ENCODE measurements around the gene RBMS1. TPM values are rescaled to one million over a fixed set of nuclear protein-coding genes. Genes with fewer than 3 reads are reported as not detected.

The RBMS1 gene
- total and polyA plus RNA-seq, 2 of the 4 experiments (the other 2 are of a cell fraction): 43.5 to 64.9 TPM

DNA sequence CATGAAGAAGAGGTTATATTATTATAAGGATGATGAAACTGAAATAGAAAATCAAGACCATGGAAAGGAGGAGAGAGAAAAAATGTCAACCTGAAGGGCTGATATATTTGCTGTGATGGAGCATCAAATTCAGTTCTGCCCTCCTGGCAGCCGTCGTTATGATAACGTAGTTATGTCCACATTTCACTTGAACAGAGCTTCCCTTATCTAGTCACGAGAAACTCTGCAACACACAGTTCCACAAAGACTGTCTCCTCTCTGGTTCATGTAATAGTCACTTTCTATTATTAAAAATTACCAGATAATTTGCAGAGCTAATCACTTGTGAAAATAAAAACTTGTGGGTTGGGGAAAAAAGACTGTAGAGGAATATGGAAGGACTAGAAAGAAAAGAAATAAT is 19.5 kb upstream of the RBMS1 start:
- DNase-seq: no peak
- H3K4me3 ChIP-seq (ENCODE audit: insufficient read depth, low read depth, low read length): no peak overlapping the region
- no peak overlapping the region for H2BK120ac ChIP-seq (ENCODE audit: low read depth, low read length)

More for the DNA sequence above, 19.5 kb upstream of the RBMS1 start:
- POLR2A ChIA-PET (ENCODE audit: unreplicated experiment): no interaction called here
- Histone ChIP-seq H3K4me1 (ENCODE audit: control insufficient read depth, insufficient read depth, low read length) (no peaks in the 10 kb centered on the region), H2AK9ac (replicated peaks; ENCODE audit: low read depth, low read length, poor library complexity) (no peak overlapping the region), H3K18ac (ENCODE audit: low read depth, low read length) (no peak overlapping the region), H3K27ac (ENCODE audit: insufficient read depth, low read length) (no peak overlapping the region), H4K20me1 (ENCODE audit: insufficient read depth, low read length) (no peaks in the 10 kb centered on the region), H3K23ac (ENCODE audit: low read depth, low read length) (no peak overlapping the region), H2BK5ac (ENCODE audit: low read depth, low read length, poor library complexity, severe bottlenecking) (no peak overlapping the region), H2AFZ (replicated peaks; ENCODE audit: low read length, poor library complexity) (no peak overlapping the region), H3K14ac (replicated peaks; ENCODE audit: low read depth, low read length) (no peak overlapping the region), H3K9me3 (ENCODE audit: control insufficient read depth, insufficient read depth, low read length) (no peaks in the 10 kb centered on the region), H4K8ac (ENCODE audit: low read depth in 2 of 2, low read length in 2 of 2) (no peak overlapping the region), H2BK20ac (ENCODE audit: low read depth, low read length) (no peak overlapping the region), H3K36me3 (ENCODE audit: control insufficient read depth, insufficient read depth, low read length) (no peaks in the 10 kb centered on the region), H3K27me3 (ENCODE audit: control insufficient read depth, insufficient read depth, low read length) (no peaks in the 10 kb centered on the region), H3K9ac (ENCODE audit: low read depth, low read length) (no peak overlapping the region), H2BK15ac (ENCODE audit: low read depth, low read length) (no peak overlapping the region), H4K5ac (ENCODE audit: low read depth, low read length) (no peak overlapping the region), H3K56ac (ENCODE audit: extremely low read depth, insufficient read depth, low read length) (no peak overlapping the region), H2AK5ac (ENCODE audit: low read depth, low read length) (no peak overlapping the region), H4K91ac (ENCODE audit: insufficient read depth, low read depth, low read length) (no peak overlapping the region), H3K9me1 (ENCODE audit: insufficient read depth, low read length) (no peaks in the 10 kb centered on the region; the same call in 1 of the 2 replicates), H3K79me1 (ENCODE audit: low read depth in 1 of 2, low read length in 2 of 2) (no peaks in the 10 kb centered on the region), H3K4ac (ENCODE audit: low read depth, low read length) (no peak overlapping the region), H3K4me2 (ENCODE audit: low read depth, low read length) (no peak overlapping the region)
- intact Hi-C loops (cut with micrococcal nuclease): no loop called here
- CTCF ChIA-PET: no interaction called here
- dilution Hi-C loops (cut with HindIII; ENCODE audit: low sequenced_read_pairs, unreplicated experiment): no loop called here
- no peak for ATAC-seq (ENCODE audit: low read depth)
- 67% methylated on average over 3 of the region's 4 CpGs; no CpG with 5 or more reads in 1 of the 2 experiments for WGBS, 2 experiments (ENCODE audit: extremely low coverage in 2 of 2, insufficient read length in 1 of 2)
- TF ChIP-seq MXI1 (IDR thresholded peaks at IDR 0.05; ENCODE audit: borderline replicate concordance, low read depth, low read length): no peak
- no peak for TF ChIP-seq BHLHE40 (IDR thresholded peaks at IDR 0.05; ENCODE audit: low read depth, low read length)
- no peak for TF ChIP-seq CHD1 (IDR thresholded peaks at IDR 0.05; ENCODE audit: low read depth, low read length)
- TF ChIP-seq MAFK (IDR thresholded peaks at IDR 0.05; ENCODE audit: low read depth, low read length): no peak
- no peak for TF ChIP-seq NFE2L2 (IDR thresholded peaks at IDR 0.05; ENCODE audit: low read depth, low read length)
- no peak for TF ChIP-seq FOS (IDR thresholded peaks at IDR 0.05; ENCODE audit: low read depth, low read length)
- no peak for TF ChIP-seq RFX5 (IDR thresholded peaks at IDR 0.05; ENCODE audit: low read depth, low read length)
- TF ChIP-seq CEBPB (IDR thresholded peaks at IDR 0.05; ENCODE audit: low read depth, low read length): no peak
- TF ChIP-seq USF2 (IDR thresholded peaks at IDR 0.05; ENCODE audit: low read depth, low read length): no peak
- TF ChIP-seq RCOR1 (IDR thresholded peaks at IDR 0.05; ENCODE audit: insufficient replicate concordance, low read length): no peak
- no peak for TF ChIP-seq CTCF (conservative IDR thresholded peaks at IDR 0.05; ENCODE audit: low read depth, low read length)
- no peak for TF ChIP-seq SMC3 (IDR thresholded peaks at IDR 0.05; ENCODE audit: low read depth, low read length)
- TF ChIP-seq MAZ (IDR thresholded peaks at IDR 0.05; ENCODE audit: borderline replicate concordance, low read depth, low read length): no peak
- TF ChIP-seq POLR2A (IDR thresholded peaks at IDR 0.05; ENCODE audit: low read depth, low read length): no peak
- TF ChIP-seq, protein P1, sequence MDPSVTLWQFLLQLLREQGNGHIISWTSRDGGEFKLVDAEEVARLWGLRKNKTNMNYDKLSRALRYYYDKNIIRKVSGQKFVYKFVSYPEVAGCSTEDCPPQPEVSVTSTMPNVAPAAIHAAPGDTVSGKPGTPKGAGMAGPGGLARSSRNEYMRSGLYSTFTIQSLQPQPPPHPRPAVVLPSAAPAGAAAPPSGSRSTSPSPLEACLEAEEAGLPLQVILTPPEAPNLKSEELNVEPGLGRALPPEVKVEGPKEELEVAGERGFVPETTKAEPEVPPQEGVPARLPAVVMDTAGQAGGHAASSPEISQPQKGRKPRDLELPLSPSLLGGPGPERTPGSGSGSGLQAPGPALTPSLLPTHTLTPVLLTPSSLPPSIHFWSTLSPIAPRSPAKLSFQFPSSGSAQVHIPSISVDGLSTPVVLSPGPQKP (IDR thresholded peaks at IDR 0.05; ENCODE audit: borderline replicate concordance, low read depth, low read length): no peak
- TF ChIP-seq RAD21 (IDR thresholded peaks at IDR 0.05; ENCODE audit: low read length): no peak
- in situ Hi-C loops (cut with MboI; ENCODE audit: low sequenced_read_pairs): no loop called here
- no TSS peak for BruUV-seq (replicated peaks)

Measured in IMR-90 (cell line).